Activated naive CD8-positive, alpha-beta T cell treated with anti-CD3 and anti-CD28 coated beads for 36 hours (primary cell): ENCODE measurements around the gene OPCML. TPM values are rescaled to one million over a fixed set of nuclear protein-coding genes. Genes with fewer than 3 reads are reported as not detected.

Source experiments
- DNase-seq: peaks from one replicate; pipeline ENCODE4 v3.0.0; 2021
- H3K27ac Mint-ChIP-seq: one replicate; pipeline ENCODE4 v1.8.0; 2022; ENCODE audit warnings: mild to moderate bottlenecking, moderate library complexity, mixed read lengths
- H3K27me3 Mint-ChIP-seq: one replicate; pipeline ENCODE4 v1.8.0; 2022; ENCODE audit warnings: mild to moderate bottlenecking, mixed read lengths
- H3K36me3 Mint-ChIP-seq: one replicate; pipeline ENCODE4 v1.8.0; 2021; ENCODE audit warnings: mild to moderate bottlenecking, mixed read lengths
- H3K4me1 Mint-ChIP-seq: one replicate; pipeline ENCODE4 v1.8.0; 2021; ENCODE audit warnings: mixed read lengths
- H3K4me3 Mint-ChIP-seq: one replicate; pipeline ENCODE4 v1.8.0; 2022; ENCODE audit warnings: mild to moderate bottlenecking, moderate library complexity, mixed read lengths
- H3K9me3 Mint-ChIP-seq: one replicate; pipeline ENCODE4 v1.8.0; 2022; ENCODE audit warnings: mixed read lengths
- total RNA-seq, 2 experiments: library from RNA; stranded (reverse); gene quantifications; one replicate each; pipeline ENCODE4 v1.2.3, GENCODE V29; 2021

The OPCML gene
- total RNA-seq, 2 experiments from 2014 or later: not detected

GRCh38 chr11:133041928-133042882, 490.1 kb downstream of the OPCML start:
- Mint-ChIP-seq H3K4me3 (no peak overlapping the region), H3K4me1 (no peaks in the 10 kb centered on the region), H3K27me3 (no peaks in the 10 kb centered on the region), H3K9me3 (no peaks in the 10 kb centered on the region), H3K36me3 (no peaks in the 10 kb centered on the region), H3K27ac (no peak overlapping the region)
- no peak for DNase-seq

- no peaks in the 10 kb centered on the region for H3K9me3 Mint-ChIP-seq
- H3K27ac Mint-ChIP-seq: no peak overlapping the region
- no peaks in the 10 kb centered on the region for H3K36me3 Mint-ChIP-seq
- no peak overlapping the region for H3K4me3 Mint-ChIP-seq
- H3K27me3 Mint-ChIP-seq: no peaks in the 10 kb centered on the region
- DNase-seq: no peak
- H3K4me1 Mint-ChIP-seq: no peaks in the 10 kb centered on the region
Measured at GRCh38 chr11:133041181-133041580, 491.1 kb downstream of the OPCML start.

GRCh38 chr11:133040289-133040900, 491.9 kb downstream of the OPCML start:
- no peak for DNase-seq
- Mint-ChIP-seq H3K27ac (no peak overlapping the region), H3K27me3 (no peaks in the 10 kb centered on the region), H3K36me3 (no peaks in the 10 kb centered on the region), H3K4me3 (no peak overlapping the region), H3K4me1 (no peaks in the 10 kb centered on the region), H3K9me3 (no peaks in the 10 kb centered on the region)

- H3K27ac Mint-ChIP-seq: no peak overlapping the region
- H3K4me3 Mint-ChIP-seq: no peak overlapping the region
- no peaks in the 10 kb centered on the region for H3K36me3 Mint-ChIP-seq
- no peaks in the 10 kb centered on the region for H3K9me3 Mint-ChIP-seq
- no peaks in the 10 kb centered on the region for H3K27me3 Mint-ChIP-seq
- DNase-seq: no peak
- H3K4me1 Mint-ChIP-seq: no peaks in the 10 kb centered on the region
Measured at GRCh38 chr11:133038850-133039249, 493.5 kb downstream of the OPCML start.

GRCh38 chr11:133034929-133035328, 497.4 kb downstream of the OPCML start:
- Mint-ChIP-seq H3K27me3 (no peaks in the 10 kb centered on the region), H3K9me3 (no peaks in the 10 kb centered on the region), H3K4me1 (no peaks in the 10 kb centered on the region), H3K4me3 (no peak overlapping the region), H3K27ac (no peak overlapping the region), H3K36me3 (no peaks in the 10 kb centered on the region)
- DNase-seq: no peak

GRCh38 chr11:133029107-133029506, 503.2 kb downstream of the OPCML start:
- no peaks in the 10 kb centered on the region for H3K9me3 Mint-ChIP-seq
- H3K27me3 Mint-ChIP-seq: no peaks in the 10 kb centered on the region
- H3K4me1 Mint-ChIP-seq: no peaks in the 10 kb centered on the region
- no peaks in the 10 kb centered on the region for H3K36me3 Mint-ChIP-seq
- DNase-seq: no peak
- no peak overlapping the region for H3K4me3 Mint-ChIP-seq
- no peak overlapping the region for H3K27ac Mint-ChIP-seq

- Mint-ChIP-seq H3K4me1 (no peaks in the 10 kb centered on the region), H3K27ac (no peak overlapping the region)
Measured at GRCh38 chr11:133026952-133027351, 505.3 kb downstream of the OPCML start.

GRCh38 chr11:133024301-133024700, 508.0 kb downstream of the OPCML start:
- Mint-ChIP-seq H3K36me3 (no peaks in the 10 kb centered on the region), H3K27me3 (no peaks in the 10 kb centered on the region)

More at GRCh38 chr11:133026952-133027351, 505.3 kb downstream of the OPCML start:
- Mint-ChIP-seq H3K9me3 (no peaks in the 10 kb centered on the region), H3K27me3 (no peaks in the 10 kb centered on the region), H3K4me3 (no peak overlapping the region), H3K36me3 (no peaks in the 10 kb centered on the region)
- DNase-seq: no peak

GRCh38 chr11:133023232-133023631, 509.1 kb downstream of the OPCML start:
- Mint-ChIP-seq H3K27ac (no peak overlapping the region), H3K9me3 (no peaks in the 10 kb centered on the region), H3K36me3 (no peaks in the 10 kb centered on the region), H3K4me1 (no peaks in the 10 kb centered on the region), H3K4me3 (no peak overlapping the region), H3K27me3 (no peaks in the 10 kb centered on the region)
- no peak for DNase-seq

More at GRCh38 chr11:133024301-133024700, 508.0 kb downstream of the OPCML start:
- H3K27ac Mint-ChIP-seq: no peak overlapping the region
- no peak for DNase-seq
- H3K4me3 Mint-ChIP-seq: no peak overlapping the region
- no peaks in the 10 kb centered on the region for H3K4me1 Mint-ChIP-seq
- H3K9me3 Mint-ChIP-seq: no peaks in the 10 kb centered on the region

GRCh38 chr11:133021553-133021952, 510.7 kb downstream of the OPCML start:
- Mint-ChIP-seq H3K27me3 (no peaks in the 10 kb centered on the region), H3K4me1 (no peaks in the 10 kb centered on the region), H3K9me3 (no peaks in the 10 kb centered on the region), H3K4me3 (no peak overlapping the region), H3K27ac (no peak overlapping the region), H3K36me3 (no peaks in the 10 kb centered on the region)
- DNase-seq: no peak

GRCh38 chr11:133020372-133020714, 512.0 kb downstream of the OPCML start:
- Mint-ChIP-seq H3K9me3 (no peaks in the 10 kb centered on the region), H3K4me3 (no peak overlapping the region), H3K4me1 (no peaks in the 10 kb centered on the region), H3K36me3 (no peaks in the 10 kb centered on the region), H3K27ac (no peak overlapping the region), H3K27me3 (no peaks in the 10 kb centered on the region)
- DNase-seq: no peak

- DNase-seq: no peak
- Mint-ChIP-seq H3K9me3 (no peaks in the 10 kb centered on the region), H3K36me3 (no peaks in the 10 kb centered on the region), H3K4me1 (no peaks in the 10 kb centered on the region), H3K27me3 (no peaks in the 10 kb centered on the region), H3K27ac (no peak overlapping the region), H3K4me3 (no peak overlapping the region)
Measured at GRCh38 chr11:133019545-133020371, 512.5 kb downstream of the OPCML start.

- Mint-ChIP-seq H3K27me3 (peaks cover 3% of the 10 kb centered on the region), H3K27ac (no peak overlapping the region), H3K9me3 (no peaks in the 10 kb centered on the region), H3K4me1 (no peaks in the 10 kb centered on the region), H3K4me3 (no peak overlapping the region), H3K36me3 (no peaks in the 10 kb centered on the region)
- DNase-seq: no peak
Measured at GRCh38 chr11:133015457-133015856, 516.8 kb downstream of the OPCML start.

- no peak overlapping the region for H3K4me3 Mint-ChIP-seq
- H3K4me1 Mint-ChIP-seq: no peaks in the 10 kb centered on the region
- no peaks in the 10 kb centered on the region for H3K36me3 Mint-ChIP-seq
- no peak overlapping the region for H3K27ac Mint-ChIP-seq
- no peaks in the 10 kb centered on the region for H3K9me3 Mint-ChIP-seq
- no peak for DNase-seq
- peaks cover 3% of the 10 kb centered on the region for H3K27me3 Mint-ChIP-seq
Measured at GRCh38 chr11:133014337-133014736, 518.0 kb downstream of the OPCML start.

- no peak overlapping the region for H3K27ac Mint-ChIP-seq
- no peaks in the 10 kb centered on the region for H3K4me1 Mint-ChIP-seq
Measured at GRCh38 chr11:133012803-133013202, 519.5 kb downstream of the OPCML start.

More at GRCh38 chr11:133012803-133013202, 519.5 kb downstream of the OPCML start:
- H3K36me3 Mint-ChIP-seq: no peaks in the 10 kb centered on the region
- DNase-seq: no peak
- H3K4me3 Mint-ChIP-seq: no peak overlapping the region
- H3K9me3 Mint-ChIP-seq: no peaks in the 10 kb centered on the region
- H3K27me3 Mint-ChIP-seq: peaks cover 3% of the 10 kb centered on the region
